Gastrocnemius medialis (tissue), 4 donors: Measurements from ENCODE around the gene PTF1A. TPM values are rescaled to one million over a fixed set of nuclear protein-coding genes. Genes with fewer than 3 reads are reported as not detected.

Source experiments
- ATAC-seq, 2 donors: fragments of 150-250 bp; one replicate each; pipeline ENCODE4 v1.9.1; 2016
- DNase-seq, 2 donors: peaks; one replicate each; pipeline ENCODE4 v3.0.0-alpha.2; 2019
- H3K27ac ChIP-seq, 4 donors: fragments of 200-600 bp; sonication (generic); 1 replicate in 1 of 4; 2 replicates in 3 of 4; pipeline ENCODE4 v1.5.1; 2016 to 2018; ENCODE audit warnings: mild to moderate bottlenecking in 2 of 4, moderate library complexity in 1 of 4
- H3K27me3 ChIP-seq, 3 donors: fragments of 200-600 bp; sonication (generic) in 2 of 3; 1 replicate in 1 of 3; 2 replicates in 2 of 3; pipeline versions ENCODE4 v1.5.1 to v1.6.0; 2016 to 2019; ENCODE audit warnings: mild to moderate bottlenecking in 1 of 3, moderate library complexity in 1 of 3
- H3K36me3 ChIP-seq, 2 donors: fragments of 200-600 bp; sonication (generic) in 1 of 2; one replicate each; pipeline ENCODE4 v1.5.1; 2017 to 2018
- H3K4me1 ChIP-seq, 2 donors: fragments of 200-600 bp; sonication (generic) in 1 of 2; one replicate each; pipeline ENCODE4 v1.5.1; 2016 to 2017; ENCODE audit warnings: mild to moderate bottlenecking in 2 of 2
- H3K4me3 ChIP-seq, 4 donors: fragments of 200-600 bp; sonication (generic) in 3 of 4; 1 replicate in 1 of 4; 2 replicates in 3 of 4; pipeline ENCODE4 v1.5.1; 2016 to 2019; ENCODE audit warnings: mild to moderate bottlenecking in 2 of 4
- H3K9me3 ChIP-seq, 3 donors: fragments of 200-600 bp; sonication (generic) in 2 of 3; 1 replicate in 1 of 3; 2 replicates in 2 of 3; pipeline ENCODE4 v1.5.1; 2016 to 2019
- POLR2A ChIP-seq, 2 donors: fragments of 450-650 bp; IDR thresholded peaks; one replicate each; pipeline ENCODE4 v1.6.1; 2017; ENCODE audit warnings: antibody characterized with exemption in 2 of 2, mild to moderate bottlenecking in 2 of 2, moderate library complexity in 2 of 2
- in situ Hi-C, 4 donors: fragments of 200-750 bp; cut with MboI; loops; one replicate each; pipeline versions ENCODE4 v1.15.0 to v1.8.0; 2017; ENCODE audit warnings: low sequenced_read_pairs in 4 of 4
- intact Hi-C: fragments of 100-400 bp; cut with DNase I; formaldehyde crosslinking; loops from one replicate; pipeline ENCODE4 v1.15.1; 2023; ENCODE audit warnings: low total_unique reads
- total RNA-seq, 4 donors: library from RNA; depleted of rRNA; stranded (reverse); fragments of >200 nt; gene quantifications; one replicate each; pipeline versions ENCODE4 v1.1.0 to v1.2.3, GENCODE V29; 2016
- TF ChIP-seq, protein P1 (sequence below), 5 experiments: fragments of 450-650 bp in 3 of 5; fragments of 200-600 bp in 2 of 5; sonication (generic) in 2 of 5; IDR thresholded peaks in 4 of 5; conservative IDR thresholded peaks in 1 of 5; 1 replicate in 4 of 5; 2 replicates in 1 of 5; pipeline ENCODE4 v1.5.1; 2016 to 2019; ENCODE audit warnings: antibody characterized with exemption in 5 of 5, mild to moderate bottlenecking in 3 of 5, moderate library complexity in 3 of 5

Gene PTF1A
- total RNA-seq, 4 donors from 2014 or later: not detected

DNA sequence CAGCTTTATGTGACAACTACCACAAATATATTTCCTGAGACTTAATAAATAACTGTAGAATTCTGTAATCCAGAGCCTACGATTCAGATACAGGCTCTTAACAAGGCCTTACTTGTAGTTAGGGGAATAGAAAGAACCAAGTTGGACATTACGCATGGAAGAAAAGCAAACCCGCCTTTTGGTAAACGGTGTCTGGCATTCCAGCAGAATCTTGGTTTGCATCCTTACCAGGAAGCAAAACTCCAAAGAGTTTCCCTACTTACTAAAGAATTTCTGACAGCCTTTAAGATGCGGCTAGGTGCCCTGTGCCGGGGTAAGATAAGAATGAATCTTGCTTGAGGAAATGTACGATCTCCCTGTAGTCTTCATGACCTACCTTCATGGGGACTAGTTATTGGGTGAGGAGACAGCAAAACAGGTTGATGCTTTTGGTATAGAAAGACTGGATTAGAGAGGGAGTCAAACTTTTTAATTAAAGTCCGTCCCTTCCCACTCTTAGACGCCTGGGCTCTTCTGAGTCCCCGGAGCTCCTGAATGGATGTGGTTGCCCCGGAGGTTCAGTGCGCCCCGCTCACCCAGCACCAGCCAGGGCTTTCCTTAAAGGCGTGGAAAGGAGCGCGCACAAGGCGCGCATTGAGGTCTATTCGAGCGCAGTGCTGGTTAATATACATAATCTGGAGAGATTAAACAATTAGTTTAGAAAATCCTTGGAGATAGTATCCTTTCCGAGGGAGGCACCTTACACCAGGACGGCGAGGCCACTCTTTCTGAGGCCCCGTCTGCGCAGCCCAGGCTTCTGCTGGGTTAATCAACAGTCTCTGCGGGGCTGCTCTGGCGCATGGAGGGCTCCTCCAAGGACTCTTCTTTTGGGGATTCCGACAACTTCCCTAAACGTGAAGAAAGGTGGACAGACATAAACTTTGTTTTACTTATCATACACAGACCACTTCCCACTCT, 11.5 kb downstream of the PTF1A start:
- in situ Hi-C loops: no loop called here

DNA sequence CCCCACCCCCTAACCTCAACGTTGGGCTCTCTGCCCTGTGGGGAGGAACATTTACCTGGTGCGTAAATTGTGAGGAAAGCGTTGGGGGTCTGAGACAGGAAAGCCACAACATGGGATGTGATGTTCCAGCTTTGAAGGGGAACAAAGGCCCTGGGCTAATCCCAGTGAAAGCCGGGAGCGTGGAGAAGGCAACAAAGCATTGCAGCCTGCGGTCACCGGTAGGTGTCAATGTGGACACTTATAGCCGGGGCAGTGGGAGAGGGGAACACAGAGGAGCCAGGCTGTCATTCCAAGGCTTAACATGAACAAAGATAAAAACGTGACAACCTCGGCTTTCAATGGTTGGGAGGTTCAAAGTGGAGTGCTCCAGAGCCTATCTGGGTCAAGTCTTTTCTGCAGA, 12.7 kb downstream of the PTF1A start:
- Histone ChIP-seq H3K9me3 (no peaks in the 10 kb centered on the region), H3K36me3 (no peaks in the 10 kb centered on the region), H3K27ac (no peak overlapping the region), H3K4me1 (no peaks in the 10 kb centered on the region), H3K27me3 (peaks cover 31 to 49% (median 37%) of the 10 kb centered on the region in 3 donors), H3K4me3 (no peak overlapping the region)
- in situ Hi-C loops: no loop called here
- ATAC-seq (no peak), DNase-seq (no peak)
- intact Hi-C loops: no loop called here
- TF ChIP-seq POLR2A (IDR thresholded peaks at IDR 0.05): no peak
- TF ChIP-seq, protein P1, sequence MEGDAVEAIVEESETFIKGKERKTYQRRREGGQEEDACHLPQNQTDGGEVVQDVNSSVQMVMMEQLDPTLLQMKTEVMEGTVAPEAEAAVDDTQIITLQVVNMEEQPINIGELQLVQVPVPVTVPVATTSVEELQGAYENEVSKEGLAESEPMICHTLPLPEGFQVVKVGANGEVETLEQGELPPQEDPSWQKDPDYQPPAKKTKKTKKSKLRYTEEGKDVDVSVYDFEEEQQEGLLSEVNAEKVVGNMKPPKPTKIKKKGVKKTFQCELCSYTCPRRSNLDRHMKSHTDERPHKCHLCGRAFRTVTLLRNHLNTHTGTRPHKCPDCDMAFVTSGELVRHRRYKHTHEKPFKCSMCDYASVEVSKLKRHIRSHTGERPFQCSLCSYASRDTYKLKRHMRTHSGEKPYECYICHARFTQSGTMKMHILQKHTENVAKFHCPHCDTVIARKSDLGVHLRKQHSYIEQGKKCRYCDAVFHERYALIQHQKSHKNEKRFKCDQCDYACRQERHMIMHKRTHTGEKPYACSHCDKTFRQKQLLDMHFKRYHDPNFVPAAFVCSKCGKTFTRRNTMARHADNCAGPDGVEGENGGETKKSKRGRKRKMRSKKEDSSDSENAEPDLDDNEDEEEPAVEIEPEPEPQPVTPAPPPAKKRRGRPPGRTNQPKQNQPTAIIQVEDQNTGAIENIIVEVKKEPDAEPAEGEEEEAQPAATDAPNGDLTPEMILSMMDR (IDR thresholded peaks at IDR 0.05 in 4 of 5, conservative IDR thresholded peaks at IDR 0.05 in 1 of 5): no peak

More for the DNA sequence above, 11.5 kb downstream of the PTF1A start:
- DNase-seq (no peak), ATAC-seq (no peak)
- H3K27me3 ChIP-seq: peaks cover 38 to 60% (median 38%) of the 10 kb centered on the region in 3 donors
- intact Hi-C loops: no loop called here
- H3K36me3 ChIP-seq: no peaks in the 10 kb centered on the region
- H3K27ac ChIP-seq: no peak overlapping the region
- H3K4me3 ChIP-seq: no peak overlapping the region
- no peak for TF ChIP-seq POLR2A (IDR thresholded peaks at IDR 0.05)
- TF ChIP-seq, protein P1 (IDR thresholded peaks at IDR 0.05 in 4 of 5, conservative IDR thresholded peaks at IDR 0.05 in 1 of 5): no peak
- no peaks in the 10 kb centered on the region for H3K4me1 ChIP-seq
- no peaks in the 10 kb centered on the region for H3K9me3 ChIP-seq

DNA sequence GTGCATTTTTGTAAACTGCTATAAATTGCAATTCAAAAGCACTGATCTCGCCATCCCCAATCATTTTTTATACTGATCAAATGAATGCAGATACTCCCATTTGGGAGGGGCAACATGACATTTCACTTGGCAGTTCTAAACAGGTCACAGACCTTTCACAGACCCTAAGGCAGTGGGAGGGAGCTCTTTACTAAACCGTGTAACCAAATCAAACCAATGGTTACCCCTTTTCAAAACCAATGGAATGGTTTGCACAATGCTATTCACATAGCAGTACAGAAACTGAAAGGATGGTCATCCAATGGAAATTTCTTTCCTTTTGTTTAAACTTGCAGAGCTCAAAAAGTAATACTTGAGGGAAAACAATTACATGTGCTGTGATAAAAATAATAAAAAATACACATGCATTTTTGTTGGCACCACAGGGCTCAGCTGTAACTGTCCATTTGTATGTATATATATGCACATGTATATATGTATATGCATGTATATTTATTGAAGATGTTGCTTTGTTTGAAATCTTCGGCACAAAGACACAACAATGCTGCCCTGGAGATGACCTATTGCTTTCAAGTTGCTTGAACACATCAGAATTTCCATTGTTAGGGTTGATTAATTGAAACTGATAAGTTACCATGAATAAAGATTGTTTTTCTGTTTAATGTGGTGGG, 14.0 kb downstream of the PTF1A start:
- H3K4me1 ChIP-seq: no peaks in the 10 kb centered on the region
- ATAC-seq: no peak
- no peaks in the 10 kb centered on the region for H3K9me3 ChIP-seq
- in situ Hi-C loops: no loop called here
- peaks cover 27 to 36% (median 27%) of the 10 kb centered on the region in 3 donors for H3K27me3 ChIP-seq
- no peak for DNase-seq
- H3K27ac ChIP-seq: no peak overlapping the region
- intact Hi-C loops: no loop called here
- H3K36me3 ChIP-seq: no peaks in the 10 kb centered on the region
- no peak overlapping the region for H3K4me3 ChIP-seq
- no peak for TF ChIP-seq POLR2A (IDR thresholded peaks at IDR 0.05)
- TF ChIP-seq, protein P1 (IDR thresholded peaks at IDR 0.05 in 4 of 5, conservative IDR thresholded peaks at IDR 0.05 in 1 of 5): no peak

DNA sequence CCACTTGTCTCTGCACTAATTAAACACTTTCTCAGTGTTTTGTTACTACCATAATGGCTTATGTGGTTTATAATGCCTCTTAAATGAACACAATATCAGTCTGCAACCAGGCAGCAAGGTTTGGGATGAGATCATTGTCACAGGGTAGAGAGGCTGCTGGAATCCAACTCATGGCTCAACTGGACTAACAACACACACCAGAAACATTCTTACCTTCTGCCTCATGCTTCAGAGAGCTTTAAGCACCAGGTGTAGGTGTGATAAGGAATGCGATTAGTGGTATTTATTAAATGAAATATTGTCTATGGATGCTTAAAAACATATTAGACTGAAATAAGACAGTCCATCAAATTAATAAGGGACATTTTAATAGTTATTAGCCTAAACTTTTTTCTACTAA, 25.4 kb downstream of the PTF1A start:
- ATAC-seq (no peak), DNase-seq (no peak)
- intact Hi-C loops: no loop called here
- in situ Hi-C loops: no loop called here
- no peak overlapping the region for H3K27ac ChIP-seq
- no peaks in the 10 kb centered on the region for H3K36me3 ChIP-seq
- TF ChIP-seq, protein P1 (IDR thresholded peaks at IDR 0.05 in 4 of 5, conservative IDR thresholded peaks at IDR 0.05 in 1 of 5): no peak
- TF ChIP-seq POLR2A (IDR thresholded peaks at IDR 0.05): no peak
- no peaks in the 10 kb centered on the region for H3K9me3 ChIP-seq
- H3K4me1 ChIP-seq: no peaks in the 10 kb centered on the region
- no peaks in the 10 kb centered on the region for H3K27me3 ChIP-seq
- no peak overlapping the region for H3K4me3 ChIP-seq
